Measurements from ENCODE around the gene ADCY10.

GRCh38 chr1:167794043-167794442, 119.9 kb downstream of the ADCY10 start:
- no peak for TF ChIP-seq ZFP30 (CRISPR knock-in tag; IDR thresholded peaks at IDR 0.05)
- TF ChIP-seq TCF4 (CRISPR knock-in tag; IDR thresholded peaks at IDR 0.05; ENCODE audit: borderline replicate concordance) = no peak
- TF ChIP-seq CSDC2 (CRISPR knock-in tag; IDR thresholded peaks at IDR 0.05) = no peak
- TF ChIP-seq, protein P1, sequence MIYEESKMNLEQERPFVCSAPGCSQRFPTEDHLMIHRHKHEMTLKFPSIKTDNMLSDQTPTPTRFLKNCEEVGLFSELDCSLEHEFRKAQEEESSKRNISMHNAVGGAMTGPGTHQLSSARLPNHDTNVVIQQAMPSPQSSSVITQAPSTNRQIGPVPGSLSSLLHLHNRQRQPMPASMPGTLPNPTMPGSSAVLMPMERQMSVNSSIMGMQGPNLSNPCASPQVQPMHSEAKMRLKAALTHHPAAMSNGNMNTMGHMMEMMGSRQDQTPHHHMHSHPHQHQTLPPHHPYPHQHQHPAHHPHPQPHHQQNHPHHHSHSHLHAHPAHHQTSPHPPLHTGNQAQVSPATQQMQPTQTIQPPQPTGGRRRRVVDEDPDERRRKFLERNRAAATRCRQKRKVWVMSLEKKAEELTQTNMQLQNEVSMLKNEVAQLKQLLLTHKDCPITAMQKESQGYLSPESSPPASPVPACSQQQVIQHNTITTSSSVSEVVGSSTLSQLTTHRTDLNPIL (CRISPR knock-in tag; IDR thresholded peaks at IDR 0.05; ENCODE audit: low read depth) = no peak
- TF ChIP-seq TSHZ2 (CRISPR knock-in tag; IDR thresholded peaks at IDR 0.05) = no peak
- TF ChIP-seq BACH2 (CRISPR knock-in tag; IDR thresholded peaks at IDR 0.05; ENCODE audit: borderline replicate concordance) = no peak
- TF ChIP-seq TOX (CRISPR knock-in tag; IDR thresholded peaks at IDR 0.05; ENCODE audit: borderline replicate concordance) = no peak
- no peak for TF ChIP-seq GLIS3 (CRISPR knock-in tag; IDR thresholded peaks at IDR 0.05)
- no peak for TF ChIP-seq ISL1 (CRISPR knock-in tag; IDR thresholded peaks at IDR 0.05)
- TF ChIP-seq ARNTL (CRISPR knock-in tag; IDR thresholded peaks at IDR 0.05; ENCODE audit: borderline replicate concordance, low read depth) = no peak

Measured in SK-N-SH treated with all-trans-retinoic acid at 6 μM for 48 hours (cell line).